ENCODE measurements around the gene MLIP. TPM values are rescaled to one million over a fixed set of nuclear protein-coding genes. Genes with fewer than 3 reads are reported as not detected.

MLIP gene
- total and polyA plus RNA-seq, 2 of the 8 experiments (the other 6 are each of a cell fraction or from before 2014, with no cell fraction given): not detected

DNA sequence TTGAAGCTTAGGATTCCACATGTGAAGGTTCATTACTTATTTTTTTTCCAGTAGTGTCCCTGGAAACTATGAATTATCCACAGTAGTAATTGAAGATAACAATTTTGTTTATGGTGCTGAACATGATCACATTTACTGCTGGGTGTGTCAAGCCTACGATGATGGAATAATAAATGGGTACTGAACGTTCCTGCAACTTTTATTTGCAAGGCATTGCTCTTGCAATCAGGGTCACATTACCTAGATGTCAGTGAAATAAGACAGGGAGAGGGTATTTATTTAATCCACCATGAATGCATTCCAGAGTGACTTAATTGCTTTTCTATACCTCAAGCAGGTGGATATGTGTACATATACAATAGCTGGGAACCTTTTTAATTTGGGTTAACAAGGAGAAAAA lies 27.0 kb upstream of the MLIP start:
- no peak overlapping the region for H2BK12ac ChIP-seq (ENCODE audit: low read depth, low read length)
- H2AK5ac ChIP-seq (ENCODE audit: low read depth, low read length): no peak overlapping the region
- no peak overlapping the region for H4K91ac ChIP-seq (replicated peaks; ENCODE audit: insufficient read length, low read length)
- H3K18ac ChIP-seq (ENCODE audit: extremely low read depth, low read length): no peak overlapping the region
- H2BK15ac ChIP-seq (ENCODE audit: low read length): no peak overlapping the region
- H3K56ac ChIP-seq (replicated peaks; ENCODE audit: insufficient read length, low read depth, low read length): no peak overlapping the region
- no peaks in the 10 kb centered on the region for H4K20me1 ChIP-seq (replicated peaks in 1 of 2; ENCODE audit: control insufficient read depth in 1 of 2, insufficient read depth in 2 of 2, low read length in 2 of 2)
- H2BK120ac ChIP-seq (replicated peaks; ENCODE audit: low read depth, low read length): no peak overlapping the region
- no peaks in the 10 kb centered on the region for H3K79me1 ChIP-seq (ENCODE audit: low read depth, low read length)
- no peak overlapping the region for H4K8ac ChIP-seq (ENCODE audit: extremely low read depth, insufficient read depth, low read length)
- no peaks in the 10 kb centered on the region for H3K4me1 ChIP-seq (replicated peaks in 1 of 4; ENCODE audit: control insufficient read depth in 3 of 4, insufficient read depth in 4 of 4, low read length in 3 of 4)
- no peak overlapping the region for H2BK5ac ChIP-seq (ENCODE audit: low read depth, low read length)
- no peak overlapping the region for H2AFZ ChIP-seq (ENCODE audit: low read length)
- H3K79me2 ChIP-seq (ENCODE audit: control insufficient read depth in 1 of 2, insufficient read depth in 2 of 2, low read length in 2 of 2): no peaks in the 10 kb centered on the region
- no peak overlapping the region for H3K23ac ChIP-seq (ENCODE audit: insufficient read length)
- POLR2A ChIA-PET (ENCODE audit: partially characterized antibody): no interaction called here
- no peak for DNase-seq (ENCODE audit: low read depth in 1 of 2, low spot score in 2 of 2)
- no peaks in the 10 kb centered on the region for H3K36me3 ChIP-seq (ENCODE audit: control insufficient read depth in 2 of 4, insufficient read depth in 4 of 4, low read length in 3 of 4)
- H2BK20ac ChIP-seq (ENCODE audit: low read length): no peak overlapping the region
- 94% methylated on average over 2 of the region's 2 CpGs; no CpG with 5 or more reads in 1 of the 2 experiments for WGBS, 2 experiments (ENCODE audit: extremely low coverage in 1 of 2, insufficient coverage in 1 of 2, insufficient read length in 1 of 2, insufficient replicate concordance in 2 of 2, low coverage in 1 of 2, low lambda C conversion rate in 2 of 2, missing lambda C conversion rate in 1 of 2)
- H3K27me3 ChIP-seq (replicated peaks in 1 of 4; ENCODE audit: control insufficient read depth in 3 of 4, extremely low read depth in 1 of 4, insufficient read depth in 3 of 4, low read length in 3 of 4): no peaks in the 10 kb centered on the region
- H4K5ac ChIP-seq (ENCODE audit: insufficient read length, low read depth, low read length): no peak overlapping the region
- H3K14ac ChIP-seq (ENCODE audit: insufficient read length): no peak overlapping the region
- no peak overlapping the region for H3K9ac ChIP-seq (replicated peaks in 1 of 4; ENCODE audit: extremely low read depth in 1 of 4, low read depth in 3 of 4, low read length in 3 of 4)
- FAIRE-seq: no peak
- H3K27ac ChIP-seq (ENCODE audit: low read depth, low read length): no peak overlapping the region
- H3K23me2 ChIP-seq (ENCODE audit: low read depth, low read length): no peaks in the 10 kb centered on the region
- H3K4me3 ChIP-seq (ENCODE audit: extremely low read depth in 1 of 4, insufficient read depth in 2 of 4, low read depth in 3 of 4, low read length in 4 of 4): no peak overlapping the region
- no peaks in the 10 kb centered on the region for H3K9me3 ChIP-seq (ENCODE audit: insufficient read depth in 2 of 2, low read depth in 1 of 2, low read length in 1 of 2)
- H3K4me2 ChIP-seq (ENCODE audit: insufficient read depth in 1 of 2, low read depth in 2 of 2, low read length in 2 of 2): no peak overlapping the region
- CTCF ChIA-PET (ENCODE audit: partially characterized antibody): interaction anchor here (0.9 kb wide), 1 partner anchor 10 kb away, joined by 3 read pairs; no protein-coding TSS in a partner anchor
- H3K4ac ChIP-seq (replicated peaks; ENCODE audit: insufficient read length, low read depth, low read length): no peak overlapping the region
- TF ChIP-seq, protein P1, sequence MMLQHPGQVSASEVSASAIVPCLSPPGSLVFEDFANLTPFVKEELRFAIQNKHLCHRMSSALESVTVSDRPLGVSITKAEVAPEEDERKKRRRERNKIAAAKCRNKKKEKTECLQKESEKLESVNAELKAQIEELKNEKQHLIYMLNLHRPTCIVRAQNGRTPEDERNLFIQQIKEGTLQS (IDR thresholded peaks at IDR 0.05; ENCODE audit: insufficient read depth, low read depth, low read length): no peak
- TF ChIP-seq EGR1 (IDR thresholded peaks at IDR 0.05; ENCODE audit: borderline replicate concordance, low read depth, low read length) (no peak), CTBP2 (IDR thresholded peaks at IDR 0.05; ENCODE audit: borderline replicate concordance, insufficient read depth, insufficient read length, low read length) (no peak), ZNF274 (IDR thresholded peaks at IDR 0.05; ENCODE audit: borderline replicate concordance, extremely low read depth, low read length) (no peak), YY1 (IDR thresholded peaks at IDR 0.05; ENCODE audit: low read depth, low read length) (no peak), SP2 (IDR thresholded peaks at IDR 0.05; ENCODE audit: low read length) (no peak), CHD2 (IDR thresholded peaks at IDR 0.05; ENCODE audit: low read length) (no peak), SP1 (IDR thresholded peaks at IDR 0.05; ENCODE audit: low read depth, low read length) (no peak), SRF (IDR thresholded peaks at IDR 0.05; ENCODE audit: low read depth, low read length) (no peak), JUN (IDR thresholded peaks at IDR 0.05; ENCODE audit: low read depth, low read length) (no peak), TAF1 (IDR thresholded peaks at IDR 0.05; ENCODE audit: low read depth, low read length) (no peak), SIRT6 (IDR thresholded peaks at IDR 0.05; ENCODE audit: low read length) (no peak), CBX5 (IDR thresholded peaks at IDR 0.05; ENCODE audit: low read depth, low read length) (no peak), GABPA (IDR thresholded peaks at IDR 0.05; ENCODE audit: borderline replicate concordance, insufficient read depth, low read length) (no peak)
- TF ChIP-seq, protein P2, sequence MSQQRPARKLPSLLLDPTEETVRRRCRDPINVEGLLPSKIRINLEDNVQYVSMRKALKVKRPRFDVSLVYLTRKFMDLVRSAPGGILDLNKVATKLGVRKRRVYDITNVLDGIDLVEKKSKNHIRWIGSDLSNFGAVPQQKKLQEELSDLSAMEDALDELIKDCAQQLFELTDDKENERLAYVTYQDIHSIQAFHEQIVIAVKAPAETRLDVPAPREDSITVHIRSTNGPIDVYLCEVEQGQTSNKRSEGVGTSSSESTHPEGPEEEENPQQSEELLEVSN (IDR thresholded peaks at IDR 0.05): no peak
